Liver (tissue), 9 donors: ENCODE results near the gene SETBP1. TPM values are rescaled to one million over a fixed set of nuclear protein-coding genes. Genes with fewer than 3 reads are reported as not detected.

Experiments
- DNase-seq: peaks from one replicate; pipeline ENCODE4 v3.0.0-alpha.2; 2017; ENCODE audit warnings: low spot score
- H3K27ac ChIP-seq, 2 donors: one replicate each; pipeline ENCODE4 v1.7.0; 2013; ENCODE audit warnings: inconsistent platforms in 2 of 2, low read length in 2 of 2, control low read depth in 1 of 2, low read depth in 1 of 2, mild to moderate bottlenecking in 1 of 2
- H3K27me3 ChIP-seq, 4 donors: one replicate each; pipeline versions ENCODE4 v1.6.1 to v1.7.0; 2013; ENCODE audit warnings: low read length in 3 of 4, inconsistent platforms in 1 of 4, mild to moderate bottlenecking in 1 of 4, moderate library complexity in 1 of 4; ENCODE audit not compliant: control insufficient read depth in 4 of 4, insufficient read depth in 4 of 4
- H3K36me3 ChIP-seq, 4 donors: one replicate each; pipeline versions ENCODE4 v1.6.1 to v1.7.0; 2013; ENCODE audit warnings: low read length in 3 of 4, mild to moderate bottlenecking in 3 of 4, low read depth in 1 of 4, moderate library complexity in 1 of 4; ENCODE audit not compliant: control insufficient read depth in 4 of 4, insufficient read depth in 3 of 4
- H3K4me1 ChIP-seq, 4 donors: one replicate each; pipeline versions ENCODE4 v1.6.1 to v1.7.0; 2013; ENCODE audit warnings: low read length in 3 of 4, mild to moderate bottlenecking in 3 of 4, moderate library complexity in 1 of 4; ENCODE audit not compliant: control insufficient read depth in 4 of 4, insufficient read depth in 4 of 4
- H3K4me3 ChIP-seq, 3 donors: one replicate each; pipeline versions ENCODE4 v1.6.1 to v1.7.0; 2013; ENCODE audit warnings: low read length in 3 of 3, control low read depth in 1 of 3, low read depth in 1 of 3, mild to moderate bottlenecking in 1 of 3
- H3K9ac ChIP-seq, 2 donors: one replicate each; pipeline ENCODE4 v1.7.0; 2013; ENCODE audit warnings: low read length in 2 of 2, mild to moderate bottlenecking in 2 of 2, moderate library complexity in 2 of 2, control low read depth in 1 of 2, low read depth in 1 of 2
- H3K9me3 ChIP-seq, 4 donors: one replicate each; pipeline versions ENCODE4 v1.6.1 to v1.7.0; 2013; ENCODE audit warnings: low read length in 3 of 4; ENCODE audit not compliant: control insufficient read depth in 4 of 4
- CTCF ChIP-seq: fragments of 150-350 bp; IDR thresholded peaks from 2 replicates; pipeline ENCODE4 v1.5.1; 2017; ENCODE audit warnings: improper control_type of control experiment, low read depth, low read length; ENCODE audit not compliant: missing input control
- EGR1 ChIP-seq, 2 donors: IDR thresholded peaks; 2 replicates each; pipeline ENCODE4 v1.6.1; 2016 to 2018; ENCODE audit warnings: antibody characterized with exemption in 2 of 2, low read depth in 2 of 2
- FOXA1 ChIP-seq: IDR thresholded peaks from 2 replicates; pipeline ENCODE4 v1.6.1; 2016; ENCODE audit warnings: antibody characterized with exemption
- FOXA2 ChIP-seq: IDR thresholded peaks from 2 replicates; pipeline ENCODE4 v1.6.1; 2016; ENCODE audit warnings: antibody characterized with exemption
- GABPA ChIP-seq, 2 donors: IDR thresholded peaks in 1 of 2; conservative IDR thresholded peaks in 1 of 2; 2 replicates each; pipeline ENCODE4 v1.6.1; 2016; ENCODE audit warnings: antibody characterized with exemption in 2 of 2, mild to moderate bottlenecking in 1 of 2, moderate library complexity in 1 of 2
- HNF4A ChIP-seq, 2 donors: conservative IDR thresholded peaks; 2 replicates each; pipeline ENCODE4 v1.6.1; 2016; ENCODE audit warnings: antibody characterized with exemption in 2 of 2, mild to moderate bottlenecking in 2 of 2
- HNF4G ChIP-seq: IDR thresholded peaks from 2 replicates; pipeline ENCODE4 v1.6.1; 2016; ENCODE audit warnings: antibody characterized with exemption
- JUND ChIP-seq, 2 donors: IDR thresholded peaks; 2 replicates each; pipeline ENCODE4 v1.6.1; 2016; ENCODE audit warnings: antibody characterized with exemption in 2 of 2
- MAX ChIP-seq: IDR thresholded peaks from 2 replicates; pipeline ENCODE4 v1.6.1; 2016; ENCODE audit warnings: antibody characterized with exemption
- NR2F2 ChIP-seq: IDR thresholded peaks from 2 replicates; pipeline ENCODE4 v1.6.1; 2016; ENCODE audit warnings: antibody characterized with exemption
- RAD21 ChIP-seq, 2 donors: IDR thresholded peaks; 2 replicates each; pipeline ENCODE4 v1.6.1; 2016; ENCODE audit warnings: antibody characterized with exemption in 2 of 2, mild to moderate bottlenecking in 2 of 2
- RXRA ChIP-seq, 2 donors: IDR thresholded peaks; 2 replicates each; pipeline ENCODE4 v1.6.1; 2017 to 2018; ENCODE audit warnings: antibody characterized with exemption in 2 of 2, mild to moderate bottlenecking in 1 of 2
- SP1 ChIP-seq: IDR thresholded peaks from 2 replicates; pipeline ENCODE4 v1.6.1; 2018; ENCODE audit warnings: antibody characterized with exemption, mild to moderate bottlenecking
- TAF1 ChIP-seq: conservative IDR thresholded peaks from 2 replicates; pipeline ENCODE4 v1.6.1; 2016; ENCODE audit warnings: antibody characterized with exemption, mild to moderate bottlenecking
- YY1 ChIP-seq: IDR thresholded peaks from 2 replicates; pipeline ENCODE4 v1.6.1; 2016; ENCODE audit warnings: antibody characterized with exemption, mild to moderate bottlenecking
- WGBS: extraction: QIAGEN DNeasy Blood & Tissue Kit; methylation state at CpG from one replicate; pipeline ENCODE4 v1.1.7; 2013; 5-methylcytosine and 5-hydroxymethylcytosine counted together
- polyA plus RNA-seq, 2 donors: library from polyadenylated mRNA; stranded (reverse) in 1 of 2; unstranded in 1 of 2; fragments of 200-250 nt in 1 of 2; fragments of >200 nt in 1 of 2; fragmentation: Nextera tagmentation in 1 of 2; extraction: Ambion mirVana in 1 of 2; gene quantifications; one replicate each; pipeline versions ENCODE4 v1.2.1 to v1.2.3, GENCODE V29; 2013 to 2015
- total RNA-seq, 2 donors: library from RNA; depleted of rRNA; stranded (reverse); fragments of >200 nt; gene quantifications; one replicate each; pipeline ENCODE4 v1.2.3, GENCODE V29; 2014
- TF ChIP-seq, protein P1 (sequence below): IDR thresholded peaks from 2 replicates; pipeline ENCODE4 v1.6.1; 2016; ENCODE audit warnings: antibody characterized with exemption
- TF ChIP-seq, protein P2 (sequence below): IDR thresholded peaks from 2 replicates; pipeline ENCODE4 v1.6.1; 2016; ENCODE audit warnings: antibody characterized with exemption
- TF ChIP-seq, protein P3 (sequence below): IDR thresholded peaks from 2 replicates; pipeline ENCODE4 v1.6.1; 2016; ENCODE audit warnings: antibody characterized with exemption, mild to moderate bottlenecking
- donor health status: healthy.
- donor health status: healthy.
- donor health status: healthy.
- donor health status: healthy.
- donor health status: healthy.

The SETBP1 gene
- total and polyA plus RNA-seq, 4 donors = 2.5 to 15.8 (median 4.7) TPM

DNA sequence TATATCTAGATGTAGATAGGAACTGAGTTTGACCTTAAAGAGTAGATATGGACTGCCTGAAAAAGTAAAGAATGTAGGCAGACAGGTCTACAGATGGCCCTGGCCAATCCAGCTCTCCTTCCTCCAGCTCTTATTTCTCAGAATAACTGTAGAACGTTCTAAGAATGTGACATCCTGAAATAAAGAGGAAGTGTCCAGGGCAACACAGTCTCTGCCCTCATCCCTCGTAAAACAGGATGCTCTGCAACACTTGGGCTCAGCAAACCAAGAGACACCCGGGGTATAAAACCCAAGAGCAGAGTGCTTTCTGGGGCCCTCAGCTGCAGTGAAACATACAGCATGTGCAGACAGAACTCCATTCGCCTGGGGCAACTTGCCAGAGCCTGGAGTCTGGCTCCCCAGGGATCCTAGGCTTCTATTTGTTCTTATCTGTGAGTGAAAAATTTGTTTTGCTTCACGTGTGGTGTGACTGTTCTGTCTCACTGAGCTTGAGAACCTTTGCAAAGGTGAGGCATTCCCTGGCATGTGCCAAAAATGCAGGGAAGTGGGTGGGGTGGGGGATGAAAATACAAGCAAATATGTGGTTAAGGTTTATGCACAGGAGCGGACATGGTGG is 401.0 kb downstream of the SETBP1 start:
- 81% methylated on average over 6 of the region's 6 CpGs for WGBS
- no peaks in the 10 kb centered on the region for H3K9me3 ChIP-seq
- DNase-seq = no peak

DNA sequence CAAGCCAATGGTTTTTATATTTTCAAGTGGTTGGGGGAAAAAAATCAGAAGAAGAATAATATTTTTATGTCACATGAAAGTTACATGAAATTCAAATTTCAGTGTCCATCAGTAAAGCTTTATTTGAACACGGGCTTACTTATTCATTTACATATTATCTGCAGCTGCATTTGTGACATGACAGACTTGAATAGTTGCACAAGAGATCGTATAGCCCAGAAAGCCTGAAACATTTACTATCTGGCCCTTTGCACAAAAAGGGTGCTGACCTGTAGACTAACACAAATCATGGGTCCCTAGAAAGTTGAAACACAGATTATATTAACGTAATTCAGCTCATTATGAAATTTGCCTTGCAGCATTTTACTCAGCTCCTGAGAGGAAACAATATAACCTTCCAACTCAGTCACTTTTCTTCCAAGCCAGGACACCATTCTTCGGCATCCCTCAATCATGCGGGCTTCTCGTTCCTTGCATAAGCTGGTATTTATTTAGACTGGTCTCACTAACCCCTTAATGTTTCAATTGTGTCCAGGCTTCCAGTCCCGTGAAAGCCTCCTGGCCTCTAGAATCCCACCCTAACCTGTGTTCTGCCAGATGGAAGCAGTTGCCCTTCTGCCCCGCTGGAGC is 402.7 kb downstream of the SETBP1 start:
- no peak for DNase-seq
- Histone ChIP-seq H3K9me3 (no peaks in the 10 kb centered on the region), H3K9ac (no peak overlapping the region), H3K4me1 (no peaks in the 10 kb centered on the region), H3K27ac (no peak overlapping the region), H3K4me3 (no peak overlapping the region), H3K27me3 (no peaks in the 10 kb centered on the region), H3K36me3 (no peaks in the 10 kb centered on the region)
- 91% methylated on average over 8 of the region's 8 CpGs for WGBS
- TF ChIP-seq EGR1 (IDR thresholded peaks at IDR 0.05; ENCODE audit: low read depth in 2 of 2) (no peak), MAX (no peak), FOXA1 (no peak), GABPA (IDR thresholded peaks at IDR 0.05 in 1 of 2, conservative IDR thresholded peaks at IDR 0.05 in 1 of 2) (no peak), RAD21 (IDR thresholded peaks at IDR 0.05) (no peak), CTCF (no peak), YY1 (no peak), NR2F2 (no peak), HNF4A (conservative IDR thresholded peaks at IDR 0.05) (no peak), SP1 (no peak), JUND (IDR thresholded peaks at IDR 0.05) (no peak), TAF1 (no peak), HNF4G (no peak), RXRA (IDR thresholded peaks at IDR 0.05) (no peak), FOXA2 (no peak)
- TF ChIP-seq, protein P1, sequence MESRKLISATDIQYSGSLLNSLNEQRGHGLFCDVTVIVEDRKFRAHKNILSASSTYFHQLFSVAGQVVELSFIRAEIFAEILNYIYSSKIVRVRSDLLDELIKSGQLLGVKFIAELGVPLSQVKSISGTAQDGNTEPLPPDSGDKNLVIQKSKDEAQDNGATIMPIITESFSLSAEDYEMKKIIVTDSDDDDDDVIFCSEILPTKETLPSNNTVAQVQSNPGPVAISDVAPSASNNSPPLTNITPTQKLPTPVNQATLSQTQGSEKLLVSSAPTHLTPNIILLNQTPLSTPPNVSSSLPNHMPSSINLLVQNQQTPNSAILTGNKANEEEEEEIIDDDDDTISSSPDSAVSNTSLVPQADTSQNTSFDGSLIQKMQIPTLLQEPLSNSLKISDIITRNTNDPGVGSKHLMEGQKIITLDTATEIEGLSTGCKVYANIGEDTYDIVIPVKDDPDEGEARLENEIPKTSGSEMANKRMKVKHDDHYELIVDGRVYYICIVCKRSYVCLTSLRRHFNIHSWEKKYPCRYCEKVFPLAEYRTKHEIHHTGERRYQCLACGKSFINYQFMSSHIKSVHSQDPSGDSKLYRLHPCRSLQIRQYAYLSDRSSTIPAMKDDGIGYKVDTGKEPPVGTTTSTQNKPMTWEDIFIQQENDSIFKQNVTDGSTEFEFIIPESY = no peak
- TF ChIP-seq, protein P2, sequence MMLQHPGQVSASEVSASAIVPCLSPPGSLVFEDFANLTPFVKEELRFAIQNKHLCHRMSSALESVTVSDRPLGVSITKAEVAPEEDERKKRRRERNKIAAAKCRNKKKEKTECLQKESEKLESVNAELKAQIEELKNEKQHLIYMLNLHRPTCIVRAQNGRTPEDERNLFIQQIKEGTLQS = no peak
- TF ChIP-seq, protein P3, sequence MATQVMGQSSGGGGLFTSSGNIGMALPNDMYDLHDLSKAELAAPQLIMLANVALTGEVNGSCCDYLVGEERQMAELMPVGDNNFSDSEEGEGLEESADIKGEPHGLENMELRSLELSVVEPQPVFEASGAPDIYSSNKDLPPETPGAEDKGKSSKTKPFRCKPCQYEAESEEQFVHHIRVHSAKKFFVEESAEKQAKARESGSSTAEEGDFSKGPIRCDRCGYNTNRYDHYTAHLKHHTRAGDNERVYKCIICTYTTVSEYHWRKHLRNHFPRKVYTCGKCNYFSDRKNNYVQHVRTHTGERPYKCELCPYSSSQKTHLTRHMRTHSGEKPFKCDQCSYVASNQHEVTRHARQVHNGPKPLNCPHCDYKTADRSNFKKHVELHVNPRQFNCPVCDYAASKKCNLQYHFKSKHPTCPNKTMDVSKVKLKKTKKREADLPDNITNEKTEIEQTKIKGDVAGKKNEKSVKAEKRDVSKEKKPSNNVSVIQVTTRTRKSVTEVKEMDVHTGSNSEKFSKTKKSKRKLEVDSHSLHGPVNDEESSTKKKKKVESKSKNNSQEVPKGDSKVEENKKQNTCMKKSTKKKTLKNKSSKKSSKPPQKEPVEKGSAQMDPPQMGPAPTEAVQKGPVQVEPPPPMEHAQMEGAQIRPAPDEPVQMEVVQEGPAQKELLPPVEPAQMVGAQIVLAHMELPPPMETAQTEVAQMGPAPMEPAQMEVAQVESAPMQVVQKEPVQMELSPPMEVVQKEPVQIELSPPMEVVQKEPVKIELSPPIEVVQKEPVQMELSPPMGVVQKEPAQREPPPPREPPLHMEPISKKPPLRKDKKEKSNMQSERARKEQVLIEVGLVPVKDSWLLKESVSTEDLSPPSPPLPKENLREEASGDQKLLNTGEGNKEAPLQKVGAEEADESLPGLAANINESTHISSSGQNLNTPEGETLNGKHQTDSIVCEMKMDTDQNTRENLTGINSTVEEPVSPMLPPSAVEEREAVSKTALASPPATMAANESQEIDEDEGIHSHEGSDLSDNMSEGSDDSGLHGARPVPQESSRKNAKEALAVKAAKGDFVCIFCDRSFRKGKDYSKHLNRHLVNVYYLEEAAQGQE = no peak

More for the DNA sequence above, 401.0 kb downstream of the SETBP1 start:
- Histone ChIP-seq H3K4me1 (no peaks in the 10 kb centered on the region), H3K36me3 (no peaks in the 10 kb centered on the region), H3K9ac (no peak overlapping the region), H3K4me3 (no peak overlapping the region), H3K27ac (no peak overlapping the region), H3K27me3 (no peaks in the 10 kb centered on the region)
- no peak for TF ChIP-seq RXRA (IDR thresholded peaks at IDR 0.05)
- TF ChIP-seq YY1 = no peak
